Measurements from ENCODE around the gene ZFPM1. TPM values are rescaled to one million over a fixed set of nuclear protein-coding genes. Genes with fewer than 3 reads are reported as not detected.

ZFPM1 gene
- total and polyA plus RNA-seq, 12 donors, result 0.37 to 23.8 (median 3.5) TPM

GRCh38 chr16:88550246-88550661, 97.2 kb downstream of the ZFPM1 start:
- H3K4me1 ChIP-seq (replicated peaks in 1 of 2), result no peaks in the 10 kb centered on the region
- no peak for DNase-seq
- no peaks in the 10 kb centered on the region for H3K36me3 ChIP-seq (replicated peaks in 1 of 2)
- intact Hi-C loops (cut with DNase I), result no loop called here
- no peak overlapping the region for H3K27ac ChIP-seq
- peaks cover 7% of the 10 kb centered on the region for H3K27me3 ChIP-seq
- H3K4me3 ChIP-seq, result no peak overlapping the region
- no peak for TF ChIP-seq POLR2A (IDR thresholded peaks at IDR 0.05)
- TF ChIP-seq, protein P1, sequence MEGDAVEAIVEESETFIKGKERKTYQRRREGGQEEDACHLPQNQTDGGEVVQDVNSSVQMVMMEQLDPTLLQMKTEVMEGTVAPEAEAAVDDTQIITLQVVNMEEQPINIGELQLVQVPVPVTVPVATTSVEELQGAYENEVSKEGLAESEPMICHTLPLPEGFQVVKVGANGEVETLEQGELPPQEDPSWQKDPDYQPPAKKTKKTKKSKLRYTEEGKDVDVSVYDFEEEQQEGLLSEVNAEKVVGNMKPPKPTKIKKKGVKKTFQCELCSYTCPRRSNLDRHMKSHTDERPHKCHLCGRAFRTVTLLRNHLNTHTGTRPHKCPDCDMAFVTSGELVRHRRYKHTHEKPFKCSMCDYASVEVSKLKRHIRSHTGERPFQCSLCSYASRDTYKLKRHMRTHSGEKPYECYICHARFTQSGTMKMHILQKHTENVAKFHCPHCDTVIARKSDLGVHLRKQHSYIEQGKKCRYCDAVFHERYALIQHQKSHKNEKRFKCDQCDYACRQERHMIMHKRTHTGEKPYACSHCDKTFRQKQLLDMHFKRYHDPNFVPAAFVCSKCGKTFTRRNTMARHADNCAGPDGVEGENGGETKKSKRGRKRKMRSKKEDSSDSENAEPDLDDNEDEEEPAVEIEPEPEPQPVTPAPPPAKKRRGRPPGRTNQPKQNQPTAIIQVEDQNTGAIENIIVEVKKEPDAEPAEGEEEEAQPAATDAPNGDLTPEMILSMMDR (IDR thresholded peaks at IDR 0.05), result no peak
- WGBS, 4 donors, result 31 to 49% (median 35%) methylated on average over 6 to 16 of the region's 16 CpGs; no CpG with 5 or more reads in 1 of the 4 donors
- H3K9me3 ChIP-seq (replicated peaks in 1 of 3), result no peaks in the 10 kb centered on the region

DNA sequence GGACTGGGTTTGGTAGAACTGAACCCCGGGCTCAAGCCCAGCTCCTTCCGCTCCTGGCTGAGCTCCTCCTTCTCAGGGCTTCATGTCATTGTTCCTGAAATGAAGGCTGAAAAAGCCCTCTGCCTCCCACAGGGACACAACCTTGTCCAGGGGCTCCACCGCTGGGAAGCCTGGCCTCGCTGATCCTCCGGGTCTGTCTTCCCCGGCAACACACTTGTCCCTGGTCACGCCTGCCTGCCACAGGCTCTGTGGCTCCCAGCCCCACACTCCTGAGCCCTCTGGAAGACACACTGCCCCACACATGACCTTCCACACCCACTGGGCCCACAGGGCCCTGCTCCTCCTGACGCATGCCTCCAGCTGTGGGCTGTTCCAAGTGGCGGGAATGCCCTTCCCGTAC, 99.1 kb downstream of the ZFPM1 start:
- peaks cover 3% of the 10 kb centered on the region for H3K27me3 ChIP-seq
- no peak overlapping the region for H3K4me3 ChIP-seq
- TF ChIP-seq, protein P1 (IDR thresholded peaks at IDR 0.05), result no peak
- no peak for TF ChIP-seq POLR2A (IDR thresholded peaks at IDR 0.05)
- H3K4me1 ChIP-seq (replicated peaks in 1 of 2), result no peaks in the 10 kb centered on the region
- WGBS, 4 donors, result 80 to 94% (median 86%) methylated on average over 9 to 10 of the region's 10 CpGs
- DNase-seq, result no peak
- no peak overlapping the region for H3K27ac ChIP-seq
- intact Hi-C loops (cut with DNase I), result no loop called here
- no peaks in the 10 kb centered on the region for H3K9me3 ChIP-seq (replicated peaks in 1 of 3)
- H3K36me3 ChIP-seq (replicated peaks in 1 of 2), result no peaks in the 10 kb centered on the region

GRCh38 chr16:88552815-88553214, 99.7 kb downstream of the ZFPM1 start:
- Histone ChIP-seq H3K27me3 (peaks cover 3% of the 10 kb centered on the region), H3K9me3 (replicated peaks in 1 of 3) (no peaks in the 10 kb centered on the region), H3K4me3 (no peak overlapping the region), H3K36me3 (replicated peaks in 1 of 2) (no peaks in the 10 kb centered on the region), H3K27ac (no peak overlapping the region), H3K4me1 (replicated peaks in 1 of 2) (no peaks in the 10 kb centered on the region)
- no peak for DNase-seq
- intact Hi-C loops (cut with DNase I), result no loop called here
- 44 to 78% (median 65%) methylated on average over 11 to 13 of the region's 13 CpGs for WGBS, 4 donors
- TF ChIP-seq, protein P1 (IDR thresholded peaks at IDR 0.05), result no peak
- TF ChIP-seq POLR2A (IDR thresholded peaks at IDR 0.05), result no peak

GRCh38 chr16:88553739-88554138, 100.7 kb downstream of the ZFPM1 start:
- H3K4me1 ChIP-seq (replicated peaks in 1 of 2), result peaks cover 0 to under 1% of the 10 kb centered on the region in 2 donors
- no peak for TF ChIP-seq POLR2A (IDR thresholded peaks at IDR 0.05)
- TF ChIP-seq, protein P1 (IDR thresholded peaks at IDR 0.05), result no peak
- H3K9me3 ChIP-seq (replicated peaks in 1 of 3), result no peaks in the 10 kb centered on the region
- 80 to 86% (median 81%) methylated on average over 16 of the region's 16 CpGs for WGBS, 4 donors
- no peaks in the 10 kb centered on the region for H3K27me3 ChIP-seq
- intact Hi-C loops (cut with DNase I), result no loop called here
- no peak overlapping the region for H3K4me3 ChIP-seq
- no peak overlapping the region for H3K27ac ChIP-seq
- no peaks in the 10 kb centered on the region for H3K36me3 ChIP-seq (replicated peaks in 1 of 2)
- DNase-seq, result no peak
